ENCODE data around the gene VPS9D1. TPM values are rescaled to one million over a fixed set of nuclear protein-coding genes. Genes with fewer than 3 reads are reported as not detected.
A peak's percentile ranks its signal among the peaks of the same experiment; 100 is the strongest.

The VPS9D1 gene
- polyA plus RNA-seq, 2 of the 4 experiments (the other 2 are of a cell fraction) = 2.1 to 5.4 TPM

- TF ChIP-seq HOXB5 (CRISPR knock-in tag; IDR thresholded peaks at IDR 0.05) (no peak), JUNB (IDR thresholded peaks at IDR 0.05) (no peak), POLR2A (IDR thresholded peaks at IDR 0.05; ENCODE audit: low read length) (no peak), MAZ (IDR thresholded peaks at IDR 0.05; ENCODE audit: borderline replicate concordance, low read depth, low read length) (no peak), ZFP36 (IDR thresholded peaks at IDR 0.05; ENCODE audit: borderline replicate concordance, partially characterized antibody) (no peak), SMC3 (IDR thresholded peaks at IDR 0.05) (no peak), JUN (IDR thresholded peaks at IDR 0.05) (no peak), E2F6 (IDR thresholded peaks at IDR 0.05; ENCODE audit: borderline replicate concordance, low read depth) (no peak), CHD4 (IDR thresholded peaks at IDR 0.05; ENCODE audit: borderline replicate concordance) (no peak), RARB (CRISPR knock-in tag; IDR thresholded peaks at IDR 0.05) (no peak)
- DNase-seq (ENCODE audit: low read depth in 1 of 2, low spot score in 1 of 2) (no peak), FAIRE-seq (no peak), ATAC-seq (peak in 1 of 2 experiments; percentile 38; a peak in 3 of 6 replicates)
- ChIA-PET POLR2A (no interaction called here), CTCF (interaction anchor here (1.6 kb wide), 1 partner anchor 163 kb away, joined by 3 read pairs; no protein-coding TSS in a partner anchor)
- no peak overlapping the region for H3K4me2 ChIP-seq
- WGBS (ENCODE audit: missing lambda C conversion rate) = 88% methylated on average over 26 of the region's 26 CpGs
- H3K9me3 ChIP-seq = no peaks in the 10 kb centered on the region
- H3K4me1 ChIP-seq = no peaks in the 10 kb centered on the region
- no peak overlapping the region for H3K27ac ChIP-seq
- H3K4me3 ChIP-seq = no peak overlapping the region
These were observed 39.1 kb upstream of the VPS9D1 start for GRCh38 chr16:89759746-89760340.

GRCh38 chr16:89749637-89750036, 28.9 kb upstream of the VPS9D1 start:
- no peaks in the 10 kb centered on the region for H3K9me3 ChIP-seq
- TF ChIP-seq, protein P1, sequence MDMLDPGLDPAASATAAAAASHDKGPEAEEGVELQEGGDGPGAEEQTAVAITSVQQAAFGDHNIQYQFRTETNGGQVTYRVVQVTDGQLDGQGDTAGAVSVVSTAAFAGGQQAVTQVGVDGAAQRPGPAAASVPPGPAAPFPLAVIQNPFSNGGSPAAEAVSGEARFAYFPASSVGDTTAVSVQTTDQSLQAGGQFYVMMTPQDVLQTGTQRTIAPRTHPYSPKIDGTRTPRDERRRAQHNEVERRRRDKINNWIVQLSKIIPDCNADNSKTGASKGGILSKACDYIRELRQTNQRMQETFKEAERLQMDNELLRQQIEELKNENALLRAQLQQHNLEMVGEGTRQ (IDR thresholded peaks at IDR 0.05) = no peak
- no peak for TF ChIP-seq HMGXB4 (CRISPR knock-in tag; IDR thresholded peaks at IDR 0.05; ENCODE audit: borderline replicate concordance)
- TF ChIP-seq MYC (IDR thresholded peaks at IDR 0.05; ENCODE audit: borderline replicate concordance, low read length) = no peak
- TF ChIP-seq JUNB (IDR thresholded peaks at IDR 0.05) = no peak
- TF ChIP-seq POLR2AphosphoS2 (conservative IDR thresholded peaks at IDR 0.05; ENCODE audit: low read length) = no peak
- TF ChIP-seq, protein P2, sequence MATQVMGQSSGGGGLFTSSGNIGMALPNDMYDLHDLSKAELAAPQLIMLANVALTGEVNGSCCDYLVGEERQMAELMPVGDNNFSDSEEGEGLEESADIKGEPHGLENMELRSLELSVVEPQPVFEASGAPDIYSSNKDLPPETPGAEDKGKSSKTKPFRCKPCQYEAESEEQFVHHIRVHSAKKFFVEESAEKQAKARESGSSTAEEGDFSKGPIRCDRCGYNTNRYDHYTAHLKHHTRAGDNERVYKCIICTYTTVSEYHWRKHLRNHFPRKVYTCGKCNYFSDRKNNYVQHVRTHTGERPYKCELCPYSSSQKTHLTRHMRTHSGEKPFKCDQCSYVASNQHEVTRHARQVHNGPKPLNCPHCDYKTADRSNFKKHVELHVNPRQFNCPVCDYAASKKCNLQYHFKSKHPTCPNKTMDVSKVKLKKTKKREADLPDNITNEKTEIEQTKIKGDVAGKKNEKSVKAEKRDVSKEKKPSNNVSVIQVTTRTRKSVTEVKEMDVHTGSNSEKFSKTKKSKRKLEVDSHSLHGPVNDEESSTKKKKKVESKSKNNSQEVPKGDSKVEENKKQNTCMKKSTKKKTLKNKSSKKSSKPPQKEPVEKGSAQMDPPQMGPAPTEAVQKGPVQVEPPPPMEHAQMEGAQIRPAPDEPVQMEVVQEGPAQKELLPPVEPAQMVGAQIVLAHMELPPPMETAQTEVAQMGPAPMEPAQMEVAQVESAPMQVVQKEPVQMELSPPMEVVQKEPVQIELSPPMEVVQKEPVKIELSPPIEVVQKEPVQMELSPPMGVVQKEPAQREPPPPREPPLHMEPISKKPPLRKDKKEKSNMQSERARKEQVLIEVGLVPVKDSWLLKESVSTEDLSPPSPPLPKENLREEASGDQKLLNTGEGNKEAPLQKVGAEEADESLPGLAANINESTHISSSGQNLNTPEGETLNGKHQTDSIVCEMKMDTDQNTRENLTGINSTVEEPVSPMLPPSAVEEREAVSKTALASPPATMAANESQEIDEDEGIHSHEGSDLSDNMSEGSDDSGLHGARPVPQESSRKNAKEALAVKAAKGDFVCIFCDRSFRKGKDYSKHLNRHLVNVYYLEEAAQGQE (IDR thresholded peaks at IDR 0.05) = no peak
- H3K27ac ChIP-seq = no peak overlapping the region
- no peak overlapping the region for H3K4me3 ChIP-seq
- no peak for ATAC-seq
- 88% methylated on average over 10 of the region's 10 CpGs for WGBS (ENCODE audit: missing lambda C conversion rate)
- no peak for FAIRE-seq
- no peak overlapping the region for H3K4me2 ChIP-seq
- ChIA-PET CTCF (interaction anchor here (1.2 to 7.0 kb wide), 5 partner anchors 15 to 160 kb away, joined by 3 to 71 read pairs (median 7); no protein-coding TSS in a partner anchor), POLR2A (no interaction called here)
- no peaks in the 10 kb centered on the region for H3K4me1 ChIP-seq
- DNase-seq (ENCODE audit: low read depth in 1 of 2, low spot score in 1 of 2) = no peak

DNA sequence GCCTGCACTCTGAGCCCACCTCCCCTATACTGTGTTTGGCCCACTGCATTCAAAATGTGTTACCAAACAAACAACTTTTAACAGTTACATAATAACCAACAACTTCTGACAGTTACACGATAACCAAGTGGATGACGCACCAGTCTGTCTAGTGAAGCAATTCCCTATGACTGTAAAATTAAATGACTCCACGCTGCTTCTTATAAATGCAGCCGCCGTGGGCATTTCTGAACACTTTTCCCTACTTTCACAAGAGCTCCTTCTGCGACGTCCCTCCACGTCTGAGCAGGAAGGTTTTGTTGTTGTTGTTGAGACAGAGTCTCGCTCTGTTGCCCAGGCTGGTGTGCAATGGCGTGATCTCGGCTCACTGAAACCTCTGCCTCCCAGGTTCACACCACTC, 28.2 kb upstream of the VPS9D1 start:
- Histone ChIP-seq H3K27ac (no peak overlapping the region), H3K4me2 (no peak overlapping the region), H3K9me3 (no peaks in the 10 kb centered on the region), H3K4me3 (no peak overlapping the region), H3K4me1 (no peaks in the 10 kb centered on the region)
- FAIRE-seq (no peak), DNase-seq (ENCODE audit: low read depth in 1 of 2, low spot score in 1 of 2) (no peak), ATAC-seq (no peak)
- ChIA-PET POLR2A (no interaction called here), CTCF (interaction anchor here (1.2 to 7.0 kb wide), 6 partner anchors 14 to 113 kb away, joined by 3 to 71 read pairs (median 8); no protein-coding TSS in a partner anchor)
- WGBS (ENCODE audit: missing lambda C conversion rate) = 95% methylated on average over 11 of the region's 11 CpGs
- no peak for TF ChIP-seq CEBPB (IDR thresholded peaks at IDR 0.05)
- no peak for TF ChIP-seq KDM1A (IDR thresholded peaks at IDR 0.05; ENCODE audit: low read depth)
- TF ChIP-seq FOSL2 (IDR thresholded peaks at IDR 0.05) = no peak
- TF ChIP-seq FOSL2 (CRISPR knock-in tag; IDR thresholded peaks at IDR 0.05) = no peak
- TF ChIP-seq MAFK (IDR thresholded peaks at IDR 0.05; ENCODE audit: partially characterized antibody) = no peak
- no peak for TF ChIP-seq ZNF302 (CRISPR knock-in tag; IDR thresholded peaks at IDR 0.05)
- TF ChIP-seq RFX5 (IDR thresholded peaks at IDR 0.05) = no peak
- TF ChIP-seq NR3C1 (IDR thresholded peaks at IDR 0.05) = no peak
- no peak for TF ChIP-seq JUN (IDR thresholded peaks at IDR 0.05)
- no peak for TF ChIP-seq NFE2L2 (conservative IDR thresholded peaks at IDR 0.05; ENCODE audit: low read length)
- no peak for TF ChIP-seq HDAC2 (IDR thresholded peaks at IDR 0.05)
- no peak for TF ChIP-seq POLR2AphosphoS2 (conservative IDR thresholded peaks at IDR 0.05; ENCODE audit: low read length)
- no peak for TF ChIP-seq TP53 (CRISPR knock-in tag; IDR thresholded peaks at IDR 0.05)
- no peak for TF ChIP-seq MYC (IDR thresholded peaks at IDR 0.05; ENCODE audit: borderline replicate concordance, low read length)
- TF ChIP-seq HMGXB4 (CRISPR knock-in tag; IDR thresholded peaks at IDR 0.05; ENCODE audit: borderline replicate concordance) = no peak

Data from A549 (cell line).